ENCODE data around the gene C16orf89. TPM values are rescaled to one million over a fixed set of nuclear protein-coding genes. Genes with fewer than 3 reads are reported as not detected.

The C16orf89 gene
- total RNA-seq, 1 experiment from 2014 or later = 0.49 TPM

DNA sequence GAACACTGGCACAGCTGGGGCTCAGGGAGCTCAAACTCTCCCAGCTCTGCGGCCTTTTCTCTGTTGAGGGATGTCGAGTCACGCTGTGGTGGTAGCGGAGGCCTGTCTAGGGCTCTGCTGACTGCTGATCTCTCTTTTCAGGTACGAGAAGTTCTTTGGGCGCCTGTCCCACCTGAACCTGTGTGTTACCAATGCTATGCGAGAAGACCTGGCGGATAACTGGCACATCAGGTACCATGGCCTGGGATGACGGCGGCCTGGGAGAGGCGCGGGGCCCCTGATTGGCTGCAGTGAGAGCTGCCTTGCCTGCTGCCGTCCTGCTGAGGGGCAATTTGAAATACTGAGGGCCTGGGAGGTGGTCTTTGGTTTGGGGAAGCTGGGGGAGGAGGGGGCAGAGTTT is 11.5 kb upstream of the C16orf89 start:
- H2AFZ ChIP-seq (ENCODE audit: low read depth, low read length, poor library complexity, severe bottlenecking) = no peak overlapping the region
- no peaks in the 10 kb centered on the region for H3K9me3 ChIP-seq (ENCODE audit: control insufficient read depth in 1 of 2, insufficient read depth in 1 of 2, low read depth in 1 of 2, low read length in 2 of 2)
- TF ChIP-seq, protein P1, sequence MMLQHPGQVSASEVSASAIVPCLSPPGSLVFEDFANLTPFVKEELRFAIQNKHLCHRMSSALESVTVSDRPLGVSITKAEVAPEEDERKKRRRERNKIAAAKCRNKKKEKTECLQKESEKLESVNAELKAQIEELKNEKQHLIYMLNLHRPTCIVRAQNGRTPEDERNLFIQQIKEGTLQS (IDR thresholded peaks at IDR 0.05) = no peak
- TF ChIP-seq TCF7L2 (IDR thresholded peaks at IDR 0.05; ENCODE audit: borderline replicate concordance, extremely low read depth, insufficient read depth, insufficient read length) (no peak), ZFX (IDR thresholded peaks at IDR 0.05) (no peak), POLR2A (IDR thresholded peaks at IDR 0.05; ENCODE audit: borderline replicate concordance, extremely low read depth, insufficient read depth, insufficient read length) (no peak), ELF1 (IDR thresholded peaks at IDR 0.05; ENCODE audit: borderline replicate concordance, low read depth) (no peak), RAD21 (IDR thresholded peaks at IDR 0.05; ENCODE audit: low read depth) (no peak), CBX3 (IDR thresholded peaks at IDR 0.05; ENCODE audit: low read depth) (no peak), EGR1 (IDR thresholded peaks at IDR 0.05; ENCODE audit: low read depth) (no peak)
- TF ChIP-seq, protein P2, sequence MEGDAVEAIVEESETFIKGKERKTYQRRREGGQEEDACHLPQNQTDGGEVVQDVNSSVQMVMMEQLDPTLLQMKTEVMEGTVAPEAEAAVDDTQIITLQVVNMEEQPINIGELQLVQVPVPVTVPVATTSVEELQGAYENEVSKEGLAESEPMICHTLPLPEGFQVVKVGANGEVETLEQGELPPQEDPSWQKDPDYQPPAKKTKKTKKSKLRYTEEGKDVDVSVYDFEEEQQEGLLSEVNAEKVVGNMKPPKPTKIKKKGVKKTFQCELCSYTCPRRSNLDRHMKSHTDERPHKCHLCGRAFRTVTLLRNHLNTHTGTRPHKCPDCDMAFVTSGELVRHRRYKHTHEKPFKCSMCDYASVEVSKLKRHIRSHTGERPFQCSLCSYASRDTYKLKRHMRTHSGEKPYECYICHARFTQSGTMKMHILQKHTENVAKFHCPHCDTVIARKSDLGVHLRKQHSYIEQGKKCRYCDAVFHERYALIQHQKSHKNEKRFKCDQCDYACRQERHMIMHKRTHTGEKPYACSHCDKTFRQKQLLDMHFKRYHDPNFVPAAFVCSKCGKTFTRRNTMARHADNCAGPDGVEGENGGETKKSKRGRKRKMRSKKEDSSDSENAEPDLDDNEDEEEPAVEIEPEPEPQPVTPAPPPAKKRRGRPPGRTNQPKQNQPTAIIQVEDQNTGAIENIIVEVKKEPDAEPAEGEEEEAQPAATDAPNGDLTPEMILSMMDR (IDR thresholded peaks at IDR 0.05 in 2 of 3, conservative IDR thresholded peaks at IDR 0.05 in 1 of 3; ENCODE audit: borderline replicate concordance in 1 of 3, insufficient read depth in 1 of 3, low read depth in 2 of 3, low read length in 2 of 3) = no peak
- TF ChIP-seq, protein P3, sequence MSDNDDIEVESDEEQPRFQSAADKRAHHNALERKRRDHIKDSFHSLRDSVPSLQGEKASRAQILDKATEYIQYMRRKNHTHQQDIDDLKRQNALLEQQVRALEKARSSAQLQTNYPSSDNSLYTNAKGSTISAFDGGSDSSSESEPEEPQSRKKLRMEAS (IDR thresholded peaks at IDR 0.05) = no peak
- H3K36me3 ChIP-seq (ENCODE audit: control insufficient read depth in 1 of 2, insufficient read depth in 2 of 2, low read length in 2 of 2) = peaks cover 0 to 13% of the 10 kb centered on the region in 2 experiments; a peak in 3 of 4 replicates
- H3K4me1 ChIP-seq (ENCODE audit: control insufficient read depth in 1 of 2, insufficient read depth in 2 of 2, low read length in 2 of 2) = peaks cover 4 to 9% of the 10 kb centered on the region in 2 experiments; a peak in 3 of 4 replicates
- no peak for DNase-seq (ENCODE audit: low read depth, low spot score)
- ChIA-PET CTCF (no interaction called here), POLR2A (no interaction called here), RAD21 (ENCODE audit: low non-redundant PET in 1 of 2, low total read pairs in 2 of 2, uncharacterized antibody in 2 of 2, unreplicated experiment in 2 of 2) (no interaction called here)
- H3K9me2 ChIP-seq (ENCODE audit: insufficient read depth) = no peaks in the 10 kb centered on the region
- H3K79me2 ChIP-seq (ENCODE audit: insufficient read depth, low read length) = peaks cover 28% of the 10 kb centered on the region
- H3K4me2 ChIP-seq (ENCODE audit: low read length) = no peak overlapping the region
- intact Hi-C loops (cut with micrococcal nuclease) = no loop called here
- no peaks in the 10 kb centered on the region for H3K27me3 ChIP-seq (ENCODE audit: insufficient read depth, low read length)
- H4K20me1 ChIP-seq (ENCODE audit: insufficient read depth) = no peaks in the 10 kb centered on the region
- H3K4me3 ChIP-seq (replicated peaks in 1 of 2; ENCODE audit: low read depth in 1 of 2, low read length in 2 of 2) = no peak overlapping the region
- no peak overlapping the region for H3K9ac ChIP-seq (ENCODE audit: low read length)
- H3K27ac ChIP-seq (ENCODE audit: low read depth, low read length) = no peak overlapping the region
- no TSS peak for BruUV-seq (replicated peaks)
- ATAC-seq = no peak
